Measurements from ENCODE around the gene MESP1.

The MESP1 gene

DNA sequence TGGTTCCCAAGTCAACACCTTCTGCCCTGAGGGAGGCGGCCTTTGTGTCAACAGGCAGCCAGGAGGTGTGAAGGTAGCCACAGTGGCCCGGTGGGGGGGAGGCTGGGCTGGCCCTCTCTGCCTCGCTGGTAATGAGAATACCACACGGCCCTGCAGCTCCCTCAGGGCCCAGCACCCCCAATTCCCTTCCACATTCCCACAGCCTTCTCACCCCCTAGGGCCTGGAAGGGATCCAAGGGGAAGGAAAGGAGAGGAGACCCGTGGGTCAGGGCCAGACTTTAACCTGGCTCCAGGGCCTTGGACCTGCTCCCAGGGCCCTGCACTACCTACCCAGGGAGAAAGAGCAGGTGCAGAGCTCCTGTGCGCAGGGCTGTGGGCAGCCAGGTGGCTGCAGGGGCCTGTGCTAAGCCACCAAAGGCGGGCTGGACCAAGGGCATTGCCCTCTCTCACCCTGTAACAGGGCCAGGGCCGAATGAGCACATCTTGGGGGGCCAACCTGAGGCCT is 16.4 kb upstream of the MESP1 start:
- no peaks in the 10 kb centered on the region for H3K36me3 ChIP-seq (ENCODE audit: control insufficient read depth, insufficient read depth, low read length)
- no peaks in the 10 kb centered on the region for H3K4me1 ChIP-seq (ENCODE audit: control insufficient read depth, insufficient read depth, low read length)
- no peaks in the 10 kb centered on the region for H3K27me3 ChIP-seq (ENCODE audit: control insufficient read depth, insufficient read depth, low read length)
- H3K4me3 ChIP-seq (ENCODE audit: low read depth, low read length), result no peak overlapping the region
- no peak overlapping the region for H3K9ac ChIP-seq (ENCODE audit: low read depth, low read length)
- no peak overlapping the region for H3K27ac ChIP-seq (ENCODE audit: low read depth, low read length)
- H3K9me3 ChIP-seq (ENCODE audit: control insufficient read depth, insufficient read depth, low read length), result no peaks in the 10 kb centered on the region

DNA sequence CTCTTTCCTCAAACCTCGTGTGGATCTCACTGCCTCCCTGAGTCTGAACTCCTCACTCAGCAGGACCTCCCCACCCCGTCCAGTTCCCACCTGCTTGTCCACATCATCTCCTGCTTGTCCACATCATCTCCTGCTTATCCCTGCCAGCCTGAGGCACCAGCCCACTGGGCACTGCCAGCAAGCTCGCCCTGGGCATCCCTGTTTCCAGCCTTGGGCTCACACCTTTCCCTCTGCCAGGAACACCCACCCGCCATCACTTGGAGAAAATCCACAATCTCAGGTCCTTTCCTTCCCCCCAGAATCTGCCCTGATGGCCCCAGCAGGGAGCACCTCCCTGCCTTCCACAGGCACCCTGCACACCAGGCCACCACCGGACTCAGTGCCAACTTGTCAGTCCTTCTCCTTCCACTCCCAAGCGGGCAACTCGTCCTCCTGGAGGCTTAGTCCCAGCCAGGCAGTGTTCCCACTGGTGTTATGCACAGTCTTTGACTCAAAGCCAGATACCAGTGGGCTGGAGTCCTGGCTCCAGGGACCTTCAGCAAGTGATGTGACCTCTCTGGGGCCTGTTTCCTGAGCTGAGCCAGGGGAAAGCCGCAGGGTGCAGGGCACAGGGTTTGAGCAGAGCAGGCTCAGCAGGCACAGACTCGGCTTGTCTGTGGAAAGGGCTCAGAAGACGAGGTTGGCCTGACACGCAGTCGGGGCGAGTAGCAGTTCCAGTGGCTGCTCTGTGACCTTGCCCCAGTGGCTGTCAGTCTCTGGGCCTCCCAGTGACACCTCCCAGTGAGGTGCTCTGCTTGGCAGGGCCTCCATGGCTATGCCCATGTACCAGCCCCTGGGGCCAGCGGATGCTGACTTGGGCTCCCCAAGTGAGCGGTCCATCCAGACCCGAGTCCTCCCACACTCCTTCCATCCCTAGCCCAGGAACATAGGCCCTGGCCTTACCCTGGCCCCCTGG is 15.6 kb upstream of the MESP1 start:
- H3K4me3 ChIP-seq (ENCODE audit: low read depth, low read length), result no peak overlapping the region
- no peaks in the 10 kb centered on the region for H3K36me3 ChIP-seq (ENCODE audit: control insufficient read depth, insufficient read depth, low read length)
- no peaks in the 10 kb centered on the region for H3K9me3 ChIP-seq (ENCODE audit: control insufficient read depth, insufficient read depth, low read length)
- no peaks in the 10 kb centered on the region for H3K4me1 ChIP-seq (ENCODE audit: control insufficient read depth, insufficient read depth, low read length)
- H3K27ac ChIP-seq (ENCODE audit: low read depth, low read length), result no peak overlapping the region
- no peaks in the 10 kb centered on the region for H3K27me3 ChIP-seq (ENCODE audit: control insufficient read depth, insufficient read depth, low read length)
- H3K9ac ChIP-seq (ENCODE audit: low read depth, low read length), result no peak overlapping the region

DNA sequence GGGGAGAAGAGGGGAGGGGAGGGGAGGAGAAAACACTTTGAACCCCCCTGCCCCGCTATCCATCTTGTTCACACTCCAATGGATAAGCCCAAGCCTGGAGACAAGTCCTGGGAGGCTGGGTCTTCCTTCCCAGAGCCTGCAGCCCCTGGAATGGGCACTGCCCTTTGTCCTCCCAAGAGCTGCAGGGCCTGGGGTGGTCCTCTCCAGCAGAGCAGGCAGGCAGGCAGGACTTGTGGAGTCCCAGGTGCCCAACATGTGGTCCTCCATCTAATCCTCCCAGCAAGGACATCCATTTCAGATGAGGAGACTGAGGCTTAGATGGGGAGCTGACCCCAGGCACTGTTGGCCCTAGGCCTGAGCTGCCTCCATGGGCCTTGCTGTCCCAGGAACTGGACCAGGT is 14.6 kb upstream of the MESP1 start:
- no peak overlapping the region for H3K27ac ChIP-seq (ENCODE audit: low read depth, low read length)
- no peak overlapping the region for H3K4me3 ChIP-seq (ENCODE audit: low read depth, low read length)
- no peaks in the 10 kb centered on the region for H3K4me1 ChIP-seq (ENCODE audit: control insufficient read depth, insufficient read depth, low read length)
- H3K9me3 ChIP-seq (ENCODE audit: control insufficient read depth, insufficient read depth, low read length), result no peaks in the 10 kb centered on the region
- H3K27me3 ChIP-seq (ENCODE audit: control insufficient read depth, insufficient read depth, low read length), result no peaks in the 10 kb centered on the region
- H3K9ac ChIP-seq (ENCODE audit: low read depth, low read length), result no peak overlapping the region
- H3K36me3 ChIP-seq (ENCODE audit: control insufficient read depth, insufficient read depth, low read length), result no peaks in the 10 kb centered on the region

DNA sequence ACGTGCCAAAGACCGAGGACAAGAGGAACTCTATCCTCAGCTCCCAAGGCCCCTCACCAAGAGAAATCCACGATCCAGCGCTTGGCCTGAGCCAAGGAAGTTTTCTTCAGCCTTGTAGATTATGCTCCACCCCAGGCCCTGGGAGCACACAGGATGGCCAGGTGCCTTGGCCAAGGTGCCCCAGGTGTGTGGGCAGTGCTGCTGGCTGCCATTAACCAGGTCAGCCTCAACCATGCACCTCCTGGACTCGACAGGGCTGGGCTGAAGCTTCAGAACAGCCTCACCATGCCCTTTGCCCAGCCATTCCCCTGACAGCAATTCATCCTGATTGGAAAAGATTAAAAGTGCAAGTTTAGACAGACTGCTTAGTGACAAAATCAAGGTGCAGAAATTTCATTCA is 10.9 kb upstream of the MESP1 start:
- Histone ChIP-seq H3K9me3 (ENCODE audit: control insufficient read depth, insufficient read depth, low read length) (no peaks in the 10 kb centered on the region), H3K27ac (ENCODE audit: low read depth, low read length) (no peak overlapping the region), H3K36me3 (ENCODE audit: control insufficient read depth, insufficient read depth, low read length) (no peaks in the 10 kb centered on the region), H3K4me3 (ENCODE audit: low read depth, low read length) (no peak overlapping the region), H3K9ac (ENCODE audit: low read depth, low read length) (no peak overlapping the region), H3K27me3 (ENCODE audit: control insufficient read depth, insufficient read depth, low read length) (no peaks in the 10 kb centered on the region), H3K4me1 (ENCODE audit: control insufficient read depth, insufficient read depth, low read length) (peaks cover 7% of the 10 kb centered on the region; the same call in 1 of the 2 replicates)

DNA sequence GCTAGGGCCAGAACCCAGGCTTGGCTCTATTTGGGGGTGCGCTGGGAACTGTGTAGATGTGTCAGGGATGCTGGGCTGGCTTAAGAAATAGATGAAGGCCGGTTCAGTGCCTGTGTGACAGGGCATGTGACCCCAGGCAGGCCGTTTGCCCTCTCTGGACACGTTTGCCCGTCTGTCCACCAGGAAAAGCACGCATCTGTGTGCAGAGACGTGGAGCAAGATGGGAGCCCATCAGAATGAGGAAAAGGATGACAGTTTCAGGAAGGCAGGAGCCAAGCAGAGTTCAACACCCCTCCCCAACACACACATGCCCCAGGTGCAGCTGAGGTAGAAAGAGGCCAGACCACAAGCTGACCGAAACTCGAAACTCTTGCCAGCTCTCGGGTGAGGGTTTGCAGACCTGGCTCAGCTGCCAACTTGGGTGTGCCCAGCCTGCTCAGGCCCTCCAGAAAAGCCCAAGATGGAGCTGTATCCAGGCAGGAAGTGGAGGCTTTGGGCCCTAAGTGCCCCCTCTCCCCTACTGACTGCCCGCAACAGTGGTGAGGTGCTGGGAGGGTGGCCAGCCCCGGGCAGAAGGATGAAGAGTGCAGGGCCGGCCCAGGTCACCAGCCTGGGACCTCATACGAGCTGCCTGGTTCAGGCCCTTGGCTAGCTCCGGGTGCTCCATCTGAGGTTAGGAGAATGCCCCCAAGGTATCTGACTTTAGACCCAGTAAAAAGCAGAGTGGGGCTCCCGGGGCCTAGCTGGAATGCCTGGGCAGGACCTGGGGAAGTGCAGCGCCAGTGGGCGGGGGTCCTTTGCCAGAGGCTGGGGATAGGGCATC is 10.2 kb upstream of the MESP1 start:
- Histone ChIP-seq H3K4me1 (ENCODE audit: control insufficient read depth, insufficient read depth, low read length) (peaks cover 7% of the 10 kb centered on the region; the same call in 1 of the 2 replicates), H3K36me3 (ENCODE audit: control insufficient read depth, insufficient read depth, low read length) (no peaks in the 10 kb centered on the region), H3K27ac (ENCODE audit: low read depth, low read length) (no peak overlapping the region), H3K9me3 (ENCODE audit: control insufficient read depth, insufficient read depth, low read length) (no peaks in the 10 kb centered on the region), H3K9ac (ENCODE audit: low read depth, low read length) (no peak overlapping the region), H3K27me3 (ENCODE audit: control insufficient read depth, insufficient read depth, low read length) (no peaks in the 10 kb centered on the region), H3K4me3 (ENCODE audit: low read depth, low read length) (no peak overlapping the region)

DNA sequence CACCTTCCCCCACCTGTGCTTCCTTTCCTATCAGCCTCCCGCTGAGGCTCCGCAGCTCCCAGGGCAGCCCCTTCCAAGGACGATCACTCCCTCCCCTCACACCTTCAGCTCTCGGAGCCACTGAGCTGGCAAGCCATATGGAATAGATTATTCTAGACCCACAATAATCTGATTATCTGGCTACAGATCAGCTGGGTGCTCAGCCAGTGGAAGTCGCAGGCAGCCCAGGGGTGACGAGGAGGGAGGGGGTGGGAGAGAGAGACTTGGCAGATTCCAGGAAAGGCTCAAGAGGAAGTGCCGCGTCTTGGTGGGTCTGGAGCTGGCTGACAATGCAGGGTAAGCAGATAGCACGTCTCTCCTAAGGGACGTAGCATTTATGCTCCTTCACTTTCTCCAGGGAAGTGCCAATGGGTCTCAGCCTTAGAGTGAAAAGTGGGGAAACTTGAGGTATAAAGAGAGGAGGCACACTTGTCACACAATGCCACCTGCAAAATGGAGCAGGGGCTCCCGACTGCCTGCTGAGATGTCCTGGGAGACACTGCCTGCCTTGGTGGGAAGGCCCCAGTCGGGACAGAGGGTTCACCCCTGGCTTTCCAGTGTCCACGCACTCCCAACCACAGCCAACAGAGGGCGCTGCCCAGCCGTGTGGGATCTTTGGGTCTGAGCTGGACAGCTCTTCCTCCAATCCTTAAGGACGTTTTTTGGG is 9.4 kb upstream of the MESP1 start:
- H3K27me3 ChIP-seq (ENCODE audit: control insufficient read depth, insufficient read depth, low read length), result peaks cover 5% of the 10 kb centered on the region; the same call in 1 of the 2 replicates
- no peak overlapping the region for H3K27ac ChIP-seq (ENCODE audit: low read depth, low read length)
- H3K9ac ChIP-seq (ENCODE audit: low read depth, low read length), result no peak overlapping the region
- H3K4me3 ChIP-seq (ENCODE audit: low read depth, low read length), result no peak overlapping the region
- peaks cover 7% of the 10 kb centered on the region; the same call in 1 of the 2 replicates for H3K4me1 ChIP-seq (ENCODE audit: control insufficient read depth, insufficient read depth, low read length)
- H3K36me3 ChIP-seq (ENCODE audit: control insufficient read depth, insufficient read depth, low read length), result no peaks in the 10 kb centered on the region
- H3K9me3 ChIP-seq (ENCODE audit: control insufficient read depth, insufficient read depth, low read length), result no peaks in the 10 kb centered on the region

DNA sequence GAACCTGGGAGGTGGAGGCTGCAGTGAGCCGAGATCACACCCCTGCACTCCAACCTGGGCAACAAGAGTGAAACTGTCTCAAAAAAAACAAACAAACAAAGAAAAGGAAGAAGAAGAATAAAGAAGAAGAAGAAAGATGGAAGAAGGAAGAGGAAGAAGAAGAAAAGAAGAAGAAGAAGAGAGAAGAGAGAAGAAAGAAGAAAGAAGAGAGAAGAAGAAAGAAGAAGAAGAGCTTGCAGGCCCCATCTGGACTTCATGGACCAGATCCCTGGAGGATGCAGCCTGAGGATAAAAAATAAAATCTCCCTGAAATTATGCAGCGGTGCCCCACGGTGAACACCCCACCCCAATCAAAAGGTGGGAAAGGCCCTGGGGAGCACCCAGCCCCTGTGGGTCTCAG is 8.8 kb upstream of the MESP1 start:
- H3K36me3 ChIP-seq (ENCODE audit: control insufficient read depth, insufficient read depth, low read length), result no peaks in the 10 kb centered on the region
- no peak overlapping the region for H3K27ac ChIP-seq (ENCODE audit: low read depth, low read length)
- peaks cover 5% of the 10 kb centered on the region; the same call in 1 of the 2 replicates for H3K27me3 ChIP-seq (ENCODE audit: control insufficient read depth, insufficient read depth, low read length)
- H3K9ac ChIP-seq (ENCODE audit: low read depth, low read length), result no peak overlapping the region
- peaks cover 7% of the 10 kb centered on the region; the same call in 1 of the 2 replicates for H3K4me1 ChIP-seq (ENCODE audit: control insufficient read depth, insufficient read depth, low read length)
- H3K9me3 ChIP-seq (ENCODE audit: control insufficient read depth, insufficient read depth, low read length), result no peaks in the 10 kb centered on the region
- H3K4me3 ChIP-seq (ENCODE audit: low read depth, low read length), result no peak overlapping the region

DNA sequence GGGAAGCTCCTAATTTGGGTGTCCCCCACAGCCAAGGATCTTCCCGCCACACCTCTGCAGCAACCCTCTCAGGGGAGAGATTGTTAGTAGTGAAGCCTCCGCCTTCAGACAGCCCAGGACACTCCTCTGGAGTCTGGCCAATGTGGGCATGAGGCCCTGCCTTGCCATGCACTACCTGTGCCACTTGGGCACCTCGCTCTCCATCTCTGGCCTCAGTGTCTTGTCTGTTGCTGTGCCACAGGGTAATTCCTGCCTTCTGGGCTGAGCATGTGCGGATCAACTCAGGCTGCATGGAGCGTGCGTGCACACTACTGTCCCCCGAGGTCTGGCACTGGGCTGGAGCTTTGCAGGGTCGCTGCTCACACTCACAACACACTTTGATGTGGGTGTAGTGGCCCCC is 7.9 kb upstream of the MESP1 start:
- Histone ChIP-seq H3K27ac (ENCODE audit: low read depth, low read length) (no peak overlapping the region), H3K4me3 (ENCODE audit: low read depth, low read length) (no peak overlapping the region), H3K9me3 (ENCODE audit: control insufficient read depth, insufficient read depth, low read length) (no peaks in the 10 kb centered on the region), H3K4me1 (ENCODE audit: control insufficient read depth, insufficient read depth, low read length) (peaks cover 7% of the 10 kb centered on the region; the same call in 1 of the 2 replicates), H3K36me3 (ENCODE audit: control insufficient read depth, insufficient read depth, low read length) (no peaks in the 10 kb centered on the region), H3K9ac (ENCODE audit: low read depth, low read length) (no peak overlapping the region), H3K27me3 (ENCODE audit: control insufficient read depth, insufficient read depth, low read length) (peaks cover 9% of the 10 kb centered on the region; the same call in 1 of the 2 replicates)

DNA sequence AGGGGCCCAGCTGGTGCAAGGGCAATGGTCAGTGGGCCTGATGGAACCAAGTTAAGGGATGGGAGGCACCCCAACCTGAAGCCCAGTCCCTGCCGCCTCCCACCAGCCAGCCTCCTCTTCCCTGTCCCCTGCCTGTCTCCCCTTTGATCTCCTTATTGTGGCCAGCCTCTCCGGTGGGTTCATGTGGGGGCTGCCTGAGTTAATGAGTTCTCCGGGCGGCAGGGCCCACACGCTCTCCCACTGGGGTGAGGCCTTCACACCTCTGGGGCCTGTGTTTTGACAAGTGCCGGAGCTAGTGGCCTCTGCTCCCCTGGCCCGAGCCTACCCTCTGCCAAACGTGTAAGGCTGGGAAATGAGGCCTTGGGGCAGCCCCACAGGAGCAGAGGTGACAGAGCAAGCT is 7.2 kb upstream of the MESP1 start:
- Histone ChIP-seq H3K27me3 (ENCODE audit: control insufficient read depth, insufficient read depth, low read length) (peaks cover 14% of the 10 kb centered on the region; the same call in 1 of the 2 replicates), H3K9me3 (ENCODE audit: control insufficient read depth, insufficient read depth, low read length) (no peaks in the 10 kb centered on the region), H3K9ac (ENCODE audit: low read depth, low read length) (no peak overlapping the region), H3K36me3 (ENCODE audit: control insufficient read depth, insufficient read depth, low read length) (no peaks in the 10 kb centered on the region), H3K4me3 (ENCODE audit: low read depth, low read length) (no peak overlapping the region), H3K27ac (ENCODE audit: low read depth, low read length) (no peak overlapping the region), H3K4me1 (ENCODE audit: control insufficient read depth, insufficient read depth, low read length) (peaks cover 7% of the 10 kb centered on the region; the same call in 1 of the 2 replicates)

DNA sequence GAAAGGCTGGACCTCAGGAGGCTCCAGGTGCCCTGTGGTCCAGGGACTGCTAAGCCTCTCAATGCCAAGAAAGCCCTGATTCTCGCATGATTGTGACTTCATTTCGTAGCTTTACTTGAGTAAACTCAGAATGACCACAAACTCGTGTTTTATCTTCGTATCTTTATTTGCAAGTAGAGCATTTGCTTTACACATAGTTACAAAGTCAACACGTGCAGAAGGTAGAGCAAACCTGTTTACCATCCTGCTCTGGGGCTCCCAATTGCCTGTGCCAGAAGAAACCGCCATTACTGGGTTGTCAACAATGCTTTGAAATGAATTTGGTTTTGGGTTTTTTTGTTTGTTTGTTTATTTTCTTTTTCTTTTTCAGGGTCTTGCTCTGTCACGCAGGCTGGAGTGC is 5.8 kb upstream of the MESP1 start:
- Histone ChIP-seq H3K9me3 (ENCODE audit: control insufficient read depth, insufficient read depth, low read length) (no peaks in the 10 kb centered on the region), H3K27me3 (ENCODE audit: control insufficient read depth, insufficient read depth, low read length) (peaks cover 25% of the 10 kb centered on the region), H3K4me1 (ENCODE audit: control insufficient read depth, insufficient read depth, low read length) (peaks cover 7% of the 10 kb centered on the region; the same call in 1 of the 2 replicates), H3K36me3 (ENCODE audit: control insufficient read depth, insufficient read depth, low read length) (no peaks in the 10 kb centered on the region), H3K4me3 (ENCODE audit: low read depth, low read length) (no peak overlapping the region), H3K27ac (ENCODE audit: low read depth, low read length) (no peak overlapping the region), H3K9ac (ENCODE audit: low read depth, low read length) (no peak overlapping the region)
